IPS-NIHi7 (cell line): ENCODE results near the gene MAGEA12.
"Not testable (repeated sequence)": the region's sequence is repeated elsewhere in the genome, so short reads cannot be mapped to it uniquely, and the experiment has no call there.

Experiments used
- DNase-seq: peaks from one replicate; pipeline ENCODE4 v3.0.0; 2012; ENCODE audit warnings: mixed read lengths; ENCODE audit errors: extremely low spot score

MAGEA12 gene

GRCh38 chrX:152733261-152733975 lies at the start of gene MAGEA12, which contains the start of gene CSAG1:
TSS of gene MAGEA12 (plus strand) at chrX:152733757. CDS start at chrX:152736162, 2,405 bp downstream.
TSS of gene CSAG1 (minus strand) at chrX:152733721. CDS start at chrX:152732460, 1,261 bp downstream.
- no peak for DNase-seq

GRCh38 chrX:152697952-152698931 lies 35.3 kb upstream of the MAGEA12 start, which contains the start of gene MAGEA3:
TSS of gene MAGEA3 (plus strand) at chrX:152698794. CDS start at chrX:152700833, 2,039 bp downstream.
- DNase-seq, result not testable (repeated sequence)

GRCh38 chrX:152700390-152700789 lies 33.2 kb upstream of the MAGEA12 start:
- not testable (repeated sequence) for DNase-seq

- DNase-seq, result not testable (repeated sequence)
These were observed 27.1 kb upstream of the MAGEA12 start for GRCh38 chrX:152706500-152706899.

- DNase-seq, result not testable (repeated sequence)
These were observed 24.4 kb upstream of the MAGEA12 start, which contains the start of gene CSAG2 for GRCh38 chrX:152709173-152709572. TSS of gene CSAG2 (minus strand) at chrX:152709273. CDS start at chrX:152709112, 161 bp downstream.

GRCh38 chrX:152713195-152713594 lies 20.4 kb upstream of the MAGEA12 start:
- DNase-seq, result not testable (repeated sequence)

GRCh38 chrX:152713815-152714787 lies 19.5 kb upstream of the MAGEA12 start, which contains the start of gene MAGEA2B:
TSS of gene MAGEA2B (plus strand) at chrX:152714628. CDS start at chrX:152717107, 2,479 bp downstream.
- DNase-seq, result not testable (repeated sequence)

- no peak for DNase-seq
These were observed 8.1 kb upstream of the MAGEA12 start for GRCh38 chrX:152725409-152725808.

- not testable (repeated sequence) for DNase-seq
These were observed 744 bp downstream of the MAGEA12 start for GRCh38 chrX:152734143-152734858.

- DNase-seq, result no peak
These were observed 1.5 kb downstream of the MAGEA12 start for GRCh38 chrX:152735101-152735500.

- no peak for DNase-seq
These were observed 2.4 kb downstream of the MAGEA12 start for GRCh38 chrX:152735860-152736511.

- not testable (repeated sequence) for DNase-seq
These were observed 3.0 kb downstream of the MAGEA12 start for GRCh38 chrX:152736528-152736927.

- no peak for DNase-seq
These were observed 5.0 kb downstream of the MAGEA12 start for GRCh38 chrX:152738560-152738959.

- DNase-seq, result not testable (repeated sequence)
These were observed 20.4 kb downstream of the MAGEA12 start, which contains the start of gene MAGEA2 for GRCh38 chrX:152753686-152754650. TSS of gene MAGEA2 (minus strand) at chrX:152753842. CDS start at chrX:152751363, 2,479 bp downstream.

- DNase-seq, result not testable (repeated sequence)
These were observed 21.3 kb downstream of the MAGEA12 start for GRCh38 chrX:152754871-152755270.

- DNase-seq, result not testable (repeated sequence)
These were observed 25.4 kb downstream of the MAGEA12 start, which contains the start of gene CSAG3 for GRCh38 chrX:152758918-152759317. TSS of gene CSAG3 (plus strand) at chrX:152759218.

GRCh38 chrX:152759544-152759943 lies 26.0 kb downstream of the MAGEA12 start:
- not testable (repeated sequence) for DNase-seq

GRCh38 chrX:152761582-152761981 lies 28.0 kb downstream of the MAGEA12 start:
- DNase-seq, result not testable (repeated sequence)
